ENCODE results near the gene MVP.
"Not testable (repeated sequence)": the region's sequence is repeated elsewhere in the genome, so short reads cannot be mapped to it uniquely, and the experiment has no call there.

- not testable (repeated sequence) for TF ChIP-seq POLR2A, CTCF (IDR thresholded peaks at IDR 0.05)
Observed at GRCh38 chr16:29793153-29793552, 27.1 kb upstream of the MVP start.
